HG03378 (cell line): Measurements from ENCODE around the gene CNIH3.
"Not testable (repeated sequence)": the region's sequence is repeated elsewhere in the genome, so short reads cannot be mapped to it uniquely, and the experiment has no call there.

ENCODE experiments used
- ATAC-seq: cut with Tn5 transposase; IDR thresholded peaks from one replicate; pipeline ENCODE4 v1.9.1; 2021; ENCODE audit warnings: mild to moderate bottlenecking, moderate library complexity; ENCODE audit not compliant: unreplicated experiment

Gene CNIH3

GRCh38 chr1:224615861-224616755 lies at the start of gene CNIH3:
Gene CNIH3, plus strand, starts transcription at chr1:224616317. Its CDS starts 858 bp downstream, at chr1:224617175.
- ATAC-seq, result no peak

GRCh38 chr1:224566492-224566891 lies 49.6 kb upstream of the CNIH3 start:
- not testable (repeated sequence) for ATAC-seq

- no peak for ATAC-seq
Observed at GRCh38 chr1:224569276-224569675, 46.8 kb upstream of the CNIH3 start.

- not testable (repeated sequence) for ATAC-seq
Observed at GRCh38 chr1:224571975-224572374, 44.1 kb upstream of the CNIH3 start.

GRCh38 chr1:224579526-224579925 lies 36.6 kb upstream of the CNIH3 start:
- no peak for ATAC-seq

- no peak for ATAC-seq
Observed at GRCh38 chr1:224580006-224580405, 36.1 kb upstream of the CNIH3 start.

- ATAC-seq, result no peak
Observed at GRCh38 chr1:224582041-224582440, 34.1 kb upstream of the CNIH3 start.

GRCh38 chr1:224583774-224584173 lies 32.3 kb upstream of the CNIH3 start:
- ATAC-seq, result no peak

GRCh38 chr1:224585051-224585450 lies 31.1 kb upstream of the CNIH3 start:
- no peak for ATAC-seq

- ATAC-seq, result no peak
Observed at GRCh38 chr1:224587051-224587450, 29.1 kb upstream of the CNIH3 start.

GRCh38 chr1:224588515-224588914 lies 27.6 kb upstream of the CNIH3 start:
- ATAC-seq, result no peak

- no peak for ATAC-seq
Observed at GRCh38 chr1:224589006-224589405, 27.1 kb upstream of the CNIH3 start.

- no peak for ATAC-seq
Observed at GRCh38 chr1:224591326-224591725, 24.8 kb upstream of the CNIH3 start.

GRCh38 chr1:224592636-224593582 lies 23.2 kb upstream of the CNIH3 start:
- no peak for ATAC-seq

- ATAC-seq, result no peak
Observed at GRCh38 chr1:224594360-224594759, 21.8 kb upstream of the CNIH3 start.

GRCh38 chr1:224594851-224595250 lies 21.3 kb upstream of the CNIH3 start:
- ATAC-seq, result no peak

GRCh38 chr1:224605482-224606181 lies 10.5 kb upstream of the CNIH3 start:
- ATAC-seq, result no peak

GRCh38 chr1:224607188-224608148 lies 8.6 kb upstream of the CNIH3 start:
- ATAC-seq, result no peak

- ATAC-seq, result no peak
Observed at GRCh38 chr1:224609333-224609732, 6.8 kb upstream of the CNIH3 start.

- ATAC-seq, result no peak
Observed at GRCh38 chr1:224612246-224612645, 3.9 kb upstream of the CNIH3 start.
